K562 treated with DMSO at 1 percent for 48 hours (cell line): Measurements from ENCODE around the gene TP53I13. TPM values are rescaled to one million over a fixed set of nuclear protein-coding genes. Genes with fewer than 3 reads are reported as not detected.

Experiments used
- total RNA-seq: library from RNA; unstranded; fragments of 300-600 nt; gene quantifications from 2 replicates; pipeline ENCODE4 v1.2.3, GENCODE V29; 2022; ENCODE audit warnings: low replicate concordance; ENCODE audit errors: extremely low read depth

Gene TP53I13
- total RNA-seq: not detected in 2 replicates

GRCh38 chr17:29568331-29569244, at the start of gene TP53I13:
Gene TP53I13 (plus strand): TSS chr17:29568701. CDS start chr17:29568759, 58 bp downstream.

GRCh38 chr17:29566473-29567303, 1.8 kb upstream of the TP53I13 start, which contains the start of gene ABHD15:
Gene ABHD15 (minus strand): TSS chr17:29567037. CDS start chr17:29566966, 71 bp downstream.

GRCh38 chr17:29589524-29590410, 21.3 kb downstream of the TP53I13 start, which contains the start of gene GIT1:
Gene GIT1 (minus strand): TSS chr17:29589648. CDS start chr17:29589378, 270 bp downstream.

GRCh38 chr17:29592850-29593551, 24.5 kb downstream of the TP53I13 start, which contains the start of gene ANKRD13B:
Gene ANKRD13B (plus strand): TSS chr17:29593132. CDS start chr17:29593622, 490 bp downstream.

Other genes starting within 250 kb of the TP53I13 start
- not detected in 2 replicates for gene TAOK1, start 178.3 kb upstream of the TP53I13 start, total RNA-seq
- gene ABHD15, start 1.7 kb upstream of the TP53I13 start, total RNA-seq: not detected in 2 replicates
- not detected in 2 replicates for gene GIT1, start 20.9 kb downstream of the TP53I13 start, total RNA-seq
- gene ANKRD13B, start 24.4 kb downstream of the TP53I13 start, total RNA-seq: not detected in 2 replicates
- gene CORO6, start 54.2 kb downstream of the TP53I13 start, total RNA-seq: not detected in 2 replicates